Natural killer cell treated with Interleukin-12 subunit alpha and Interleukin-12 subunit beta and Interleukin-15 and Interleukin-18, amount 100 ng/mL, for 72 hours (primary cell): ENCODE results near the gene TBX6. TPM values are rescaled to one million over a fixed set of nuclear protein-coding genes. Genes with fewer than 3 reads are reported as not detected.
"Not testable (repeated sequence)": the region's sequence is repeated elsewhere in the genome, so short reads cannot be mapped to it uniquely, and the experiment has no call there.

Source experiments
- ATAC-seq, 2 donors: fragments of 150-1000 bp; cut with Tn5 transposase in 1 of 2; sonication (Bioruptor Pico), chemical (Tn5 transposase) in 1 of 2; 2 replicates each; pipeline ENCODE4 v1.10.0; 2021
- DNase-seq: peaks from one replicate; pipeline ENCODE4 v3.0.0; 2022; ENCODE audit warnings: low spot score
- H3K27ac Mint-ChIP-seq, 2 donors: 1 replicate in 1 of 2; 2 replicates in 1 of 2; pipeline ENCODE4 v1.8.0; 2022; ENCODE audit warnings: mixed read lengths in 2 of 2, mild to moderate bottlenecking in 1 of 2, moderate library complexity in 1 of 2
- H3K27me3 Mint-ChIP-seq, 2 donors: 1 replicate in 1 of 2; 2 replicates in 1 of 2; pipeline ENCODE4 v1.8.0; 2022; ENCODE audit warnings: mixed read lengths in 2 of 2
- H3K36me3 Mint-ChIP-seq: one replicate; pipeline ENCODE4 v1.8.0; 2022; ENCODE audit warnings: mixed read lengths
- H3K4me1 Mint-ChIP-seq, 2 donors: 1 replicate in 1 of 2; 2 replicates in 1 of 2; pipeline ENCODE4 v1.8.0; 2022; ENCODE audit warnings: low read depth in 2 of 2, mixed read lengths in 2 of 2, mild to moderate bottlenecking in 1 of 2
- H3K4me3 Mint-ChIP-seq: one replicate; pipeline ENCODE4 v1.8.0; 2022; ENCODE audit warnings: mixed read lengths
- H3K9me3 Mint-ChIP-seq: 2 replicates; pipeline ENCODE4 v1.8.0; 2022; ENCODE audit warnings: mixed read lengths
- total RNA-seq, 2 donors: library from RNA; stranded (reverse); gene quantifications; one replicate each; pipeline ENCODE4 v1.2.3, GENCODE V29; 2022

Gene TBX6
- total RNA-seq, 2 donors from 2014 or later, result 0.29 to 0.78 TPM

GRCh38 chr16:30120340-30121105, 28.8 kb upstream of the TBX6 start:
- no peak overlapping the region for H3K4me3 Mint-ChIP-seq
- H3K9me3 Mint-ChIP-seq, result no peaks in the 10 kb centered on the region
- peak overlapping the region in 1 of 2 donors; percentile 26 for H3K27ac Mint-ChIP-seq
- ATAC-seq, result no peak
- H3K27me3 Mint-ChIP-seq, result no peaks in the 10 kb centered on the region
- DNase-seq, result no peak
- H3K36me3 Mint-ChIP-seq, result no peaks in the 10 kb centered on the region
- peaks cover 21 to 22% of the 10 kb centered on the region in 2 donors for H3K4me1 Mint-ChIP-seq

GRCh38 chr16:30119428-30119827, 27.7 kb upstream of the TBX6 start:
- Mint-ChIP-seq H3K27ac (peak overlapping the region in 1 of 2 donors; percentile 26), H3K4me1 (peaks cover 21 to 22% of the 10 kb centered on the region in 2 donors), H3K36me3 (no peaks in the 10 kb centered on the region), H3K4me3 (no peak overlapping the region), H3K9me3 (no peaks in the 10 kb centered on the region), H3K27me3 (no peaks in the 10 kb centered on the region)
- no peak for ATAC-seq
- DNase-seq, result no peak

- H3K4me3 Mint-ChIP-seq, result no peak overlapping the region
- no peak overlapping the region for H3K27ac Mint-ChIP-seq
- no peaks in the 10 kb centered on the region for H3K36me3 Mint-ChIP-seq
- DNase-seq, result no peak
- no peak for ATAC-seq
- H3K9me3 Mint-ChIP-seq, result no peaks in the 10 kb centered on the region
- H3K27me3 Mint-ChIP-seq, result no peaks in the 10 kb centered on the region
- H3K4me1 Mint-ChIP-seq, result peaks cover 17 to 22% of the 10 kb centered on the region in 2 donors
Measured at GRCh38 chr16:30117768-30118167, 26.0 kb upstream of the TBX6 start.

- Mint-ChIP-seq H3K36me3 (no peaks in the 10 kb centered on the region), H3K9me3 (no peaks in the 10 kb centered on the region), H3K4me3 (no peak overlapping the region), H3K4me1 (peaks cover 13% of the 10 kb centered on the region in 2 donors), H3K27me3 (no peaks in the 10 kb centered on the region), H3K27ac (no peak overlapping the region)
- DNase-seq, result no peak
- no peak for ATAC-seq
Measured at GRCh38 chr16:30116291-30117207, 24.8 kb upstream of the TBX6 start.

- H3K4me3 Mint-ChIP-seq, result no peak overlapping the region
- no peaks in the 10 kb centered on the region for H3K27me3 Mint-ChIP-seq
- H3K9me3 Mint-ChIP-seq, result no peaks in the 10 kb centered on the region
- no peaks in the 10 kb centered on the region for H3K36me3 Mint-ChIP-seq
- H3K27ac Mint-ChIP-seq, result no peak overlapping the region
- ATAC-seq (no peak), DNase-seq (no peak)
- H3K4me1 Mint-ChIP-seq, result peaks cover 8 to 11% of the 10 kb centered on the region in 2 donors
Measured at GRCh38 chr16:30115238-30115637, 23.5 kb upstream of the TBX6 start.

GRCh38 chr16:30114833-30115232, 23.1 kb upstream of the TBX6 start:
- not testable (repeated sequence) for H3K27ac Mint-ChIP-seq, H3K4me1 Mint-ChIP-seq, H3K4me3 Mint-ChIP-seq, ATAC-seq, H3K27me3 Mint-ChIP-seq, H3K9me3 Mint-ChIP-seq, DNase-seq, H3K36me3 Mint-ChIP-seq

- no peak for DNase-seq
- Mint-ChIP-seq H3K9me3 (no peaks in the 10 kb centered on the region), H3K36me3 (no peaks in the 10 kb centered on the region), H3K4me3 (no peak overlapping the region), H3K4me1 (peaks cover 2 to 4% of the 10 kb centered on the region in 2 donors), H3K27me3 (no peaks in the 10 kb centered on the region), H3K27ac (no peak overlapping the region)
- ATAC-seq, result no peak
Measured at GRCh38 chr16:30114411-30114810, 22.7 kb upstream of the TBX6 start.

- no peaks in the 10 kb centered on the region for H3K36me3 Mint-ChIP-seq
- H3K27me3 Mint-ChIP-seq, result no peaks in the 10 kb centered on the region
- peaks cover 0 to 4% of the 10 kb centered on the region in 2 donors for H3K4me1 Mint-ChIP-seq
- H3K27ac Mint-ChIP-seq, result no peak overlapping the region
- H3K9me3 Mint-ChIP-seq, result no peaks in the 10 kb centered on the region
- ATAC-seq (no peak), DNase-seq (no peak)
- H3K4me3 Mint-ChIP-seq, result no peak overlapping the region
Measured at GRCh38 chr16:30113711-30114333, 22.1 kb upstream of the TBX6 start.

- H3K4me3 Mint-ChIP-seq, result no peak within 1 kb of the TSS
- no peak for DNase-seq
- no peaks in the 10 kb centered on the region for H3K27me3 Mint-ChIP-seq
- H3K36me3 Mint-ChIP-seq, result no peaks in the 10 kb centered on the region
- no peaks in the 10 kb centered on the region for H3K9me3 Mint-ChIP-seq
- H3K4me1 Mint-ChIP-seq, result peaks cover 0 to 4% of the 10 kb centered on the region in 2 donors
- H3K27ac Mint-ChIP-seq, result no peak within 1 kb of the TSS
- peak; percentile 13 to 18 for ATAC-seq
Measured at GRCh38 chr16:30113031-30113710, 21.4 kb upstream of the TBX6 start, which contains the start of gene GDPD3. GDPD3 (minus strand) TSS chr16:30113537; CDS start chr16:30113478, 59 bp downstream.

GRCh38 chr16:30112197-30113030, 20.7 kb upstream of the TBX6 start:
- ATAC-seq (peak; percentile 67 to 71), DNase-seq (no peak)
- Mint-ChIP-seq H3K9me3 (no peaks in the 10 kb centered on the region), H3K36me3 (no peaks in the 10 kb centered on the region), H3K27ac (no peak overlapping the region), H3K4me3 (no peak overlapping the region), H3K27me3 (no peaks in the 10 kb centered on the region), H3K4me1 (peaks cover 0 to 4% of the 10 kb centered on the region in 2 donors)

GRCh38 chr16:30110661-30111060, 18.9 kb upstream of the TBX6 start:
- Mint-ChIP-seq H3K36me3 (no peaks in the 10 kb centered on the region), H3K27ac (no peak overlapping the region), H3K9me3 (no peaks in the 10 kb centered on the region), H3K4me3 (no peak overlapping the region), H3K27me3 (no peaks in the 10 kb centered on the region), H3K4me1 (peaks cover 0 to 7% of the 10 kb centered on the region in 2 donors)
- ATAC-seq (no peak), DNase-seq (no peak)

GRCh38 chr16:30108059-30108850, 16.5 kb upstream of the TBX6 start:
- ATAC-seq (no peak), DNase-seq (no peak)
- Mint-ChIP-seq H3K4me1 (peaks cover 0 to 7% of the 10 kb centered on the region in 2 donors), H3K9me3 (no peaks in the 10 kb centered on the region), H3K27me3 (no peaks in the 10 kb centered on the region), H3K27ac (no peak overlapping the region), H3K36me3 (no peaks in the 10 kb centered on the region), H3K4me3 (no peak overlapping the region)
